ENCODE measurements around the gene GTPBP1.

Gene GTPBP1

DNA sequence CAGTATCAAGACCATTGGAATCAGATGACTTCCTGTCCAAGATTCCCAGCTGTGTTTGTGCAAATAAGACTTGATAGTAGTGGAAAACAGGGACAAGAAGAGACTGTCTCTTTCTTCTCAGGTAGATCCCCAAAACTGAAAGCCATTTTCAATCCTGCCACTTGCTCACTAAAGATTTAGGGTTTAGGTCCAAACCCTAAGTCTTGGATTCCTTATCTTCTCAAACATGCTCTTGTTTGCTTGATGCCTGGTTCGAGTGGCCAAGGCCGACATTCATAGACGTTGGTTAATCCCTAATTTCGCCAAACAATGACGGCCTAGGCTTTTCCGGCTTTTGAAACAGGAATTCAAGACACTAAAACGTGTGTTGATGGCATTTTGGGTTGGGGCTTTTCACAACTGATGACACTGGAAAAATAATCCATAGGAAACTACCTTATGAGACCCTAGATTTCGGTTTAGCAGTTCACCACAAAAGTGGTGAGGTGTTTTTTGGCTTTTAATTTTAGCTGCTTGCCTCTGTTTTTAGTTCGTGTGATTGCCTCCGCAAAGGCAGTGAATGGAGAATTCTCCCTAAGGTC, 1.0 kb upstream of the GTPBP1 start:
- no peak for DNase-seq

DNA sequence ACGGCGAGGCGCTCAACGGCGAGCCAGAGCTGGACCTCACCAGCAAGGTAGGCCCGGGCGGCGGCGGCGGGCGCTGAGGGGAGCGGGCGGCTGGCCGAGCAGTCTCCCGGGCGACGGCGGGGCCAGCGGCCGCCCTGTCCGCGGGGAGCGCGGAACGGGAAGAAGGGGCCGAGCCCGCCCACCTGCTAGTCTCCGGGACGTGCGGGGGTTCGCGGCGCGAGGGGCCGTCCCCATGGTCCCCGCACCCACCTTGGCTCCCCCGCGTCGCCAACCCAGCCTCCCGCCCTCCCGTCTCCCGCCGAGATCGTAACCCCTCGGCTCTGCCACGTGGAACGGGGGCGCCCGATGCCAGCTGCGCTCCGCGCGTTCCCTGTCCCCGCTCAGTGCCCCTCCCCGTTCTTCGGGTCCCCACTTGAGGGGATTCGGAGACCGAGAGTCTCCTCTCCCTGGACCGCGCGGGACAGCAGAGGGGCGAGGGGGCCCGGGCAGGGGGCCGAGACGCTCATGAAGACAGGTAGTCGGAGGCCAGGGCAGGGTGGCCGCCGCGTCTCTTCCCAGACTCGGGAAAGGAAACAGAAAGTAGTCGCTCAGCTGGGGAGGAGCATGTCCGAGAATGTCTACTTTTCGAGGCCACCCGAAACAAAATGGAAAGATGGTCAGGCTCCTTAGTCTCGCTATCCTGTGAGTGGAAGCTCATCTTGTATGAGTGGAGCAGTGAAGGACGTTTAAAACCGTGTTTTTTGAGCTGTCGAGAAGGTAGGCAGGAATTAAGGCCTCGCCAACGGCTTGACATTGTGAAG, 557 bp downstream of the GTPBP1 start:
- DNase-seq = no peak

DNA sequence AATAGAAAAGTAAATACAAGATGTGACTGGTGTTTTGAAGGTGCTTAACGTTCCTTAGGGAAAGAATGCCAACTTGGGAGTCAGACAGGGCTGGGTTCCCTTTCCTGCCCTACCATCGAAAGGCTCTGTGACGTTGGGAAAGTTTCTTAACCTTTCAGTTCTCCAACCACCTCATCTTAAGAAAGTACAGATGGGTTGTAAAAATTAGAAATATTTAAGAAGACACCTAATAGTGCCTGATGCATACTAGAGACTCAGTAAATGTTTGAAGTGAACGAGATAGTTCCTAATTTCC, 1.1 kb downstream of the GTPBP1 start:
- DNase-seq = no peak

- DNase-seq = no peak
Observed at GRCh38 chr22:38707346-38707745, 1.6 kb downstream of the GTPBP1 start.

GRCh38 chr22:38707984-38708383, 2.2 kb downstream of the GTPBP1 start:
- DNase-seq = no peak

- no peak for DNase-seq
Observed at GRCh38 chr22:38709306-38709705, 3.6 kb downstream of the GTPBP1 start.

DNA sequence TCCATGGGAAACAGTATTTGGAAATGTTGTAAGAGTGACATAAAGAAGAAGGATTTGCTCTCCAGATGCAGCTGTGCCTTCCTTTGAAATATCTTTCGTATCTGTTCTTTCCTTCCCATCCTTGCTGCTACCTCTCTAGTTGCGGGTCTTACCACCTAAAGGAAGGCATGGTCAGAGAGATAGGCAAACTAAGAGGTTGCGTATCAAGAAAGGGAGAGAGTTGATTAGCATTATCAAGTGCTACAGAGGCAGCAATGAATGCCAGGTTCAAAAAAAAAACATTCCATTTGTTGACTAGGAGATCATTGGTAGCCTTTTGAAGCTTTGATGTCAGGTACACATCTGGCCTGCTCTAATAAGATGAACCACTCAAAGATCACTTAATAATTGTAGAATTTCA, 4.6 kb downstream of the GTPBP1 start:
- no peak for DNase-seq

DNA sequence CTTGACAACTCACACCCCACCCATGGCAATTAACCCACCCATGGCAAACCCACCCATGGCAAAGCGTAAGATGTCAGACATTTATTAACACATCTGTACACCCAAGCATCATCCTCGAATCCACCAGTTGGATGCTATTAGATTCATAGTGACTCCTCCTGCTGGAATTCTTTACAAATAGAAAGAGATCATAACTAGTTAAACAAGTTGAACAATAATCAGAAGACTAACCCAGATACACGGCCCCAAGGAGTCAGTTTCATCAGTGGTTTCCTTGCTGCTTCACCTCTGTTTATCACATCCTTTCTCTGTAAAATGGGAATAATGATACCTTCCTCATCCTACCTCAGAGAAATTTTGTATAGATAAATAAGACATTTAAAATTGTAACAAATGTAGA, 5.1 kb downstream of the GTPBP1 start:
- no peak for DNase-seq

GRCh38 chr22:38712486-38713207, 6.9 kb downstream of the GTPBP1 start:
- no peak for DNase-seq

DNA sequence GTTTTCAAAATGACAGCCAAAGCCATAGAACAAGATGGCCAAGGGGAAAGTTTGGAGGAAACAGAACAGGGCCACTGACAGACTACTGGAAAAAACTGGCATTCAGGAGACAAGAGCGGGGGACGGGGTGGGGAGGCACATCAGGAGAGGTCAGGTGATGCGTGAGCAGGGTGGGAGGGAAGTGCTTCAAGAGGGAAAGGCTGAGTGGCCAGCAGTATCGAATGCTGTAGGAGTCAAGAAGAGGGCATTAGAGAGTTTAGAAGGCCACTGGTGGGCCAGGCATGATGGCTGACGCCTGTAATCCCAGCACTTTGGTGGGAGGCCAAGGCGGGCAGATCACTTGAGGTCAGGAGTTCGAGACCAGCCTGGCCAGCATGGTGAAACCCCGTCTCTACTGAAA, 8.2 kb downstream of the GTPBP1 start:
- DNase-seq = no peak

DNA sequence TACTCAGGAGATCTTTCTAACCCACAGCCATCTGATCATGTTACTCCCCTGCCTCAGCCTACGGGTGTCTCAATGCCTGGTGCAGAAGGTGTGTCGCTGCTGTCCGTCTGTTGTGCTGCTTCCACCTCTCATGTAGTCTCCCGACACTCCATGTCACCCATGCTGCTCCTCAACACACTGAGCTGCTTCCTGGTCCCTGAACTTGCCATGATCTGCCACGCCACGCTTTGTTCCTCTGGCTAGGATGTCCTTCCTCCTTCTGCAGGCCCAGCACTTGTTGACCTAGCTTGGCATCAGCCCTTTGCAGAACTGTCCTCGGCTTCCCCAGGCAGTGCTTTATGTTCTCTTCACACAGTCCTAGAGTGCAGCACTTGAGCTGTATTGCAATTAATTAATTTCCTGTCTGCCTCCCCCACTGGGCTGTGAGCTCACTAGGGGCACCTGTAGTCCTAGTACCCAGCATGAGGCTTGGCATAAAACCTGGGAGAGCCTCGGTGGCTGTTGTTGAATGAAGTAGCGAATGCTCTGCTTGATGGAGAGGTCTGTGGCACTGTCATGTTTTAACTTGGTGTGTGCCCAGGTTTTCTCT, 9.5 kb downstream of the GTPBP1 start:
- DNase-seq = no peak

DNA sequence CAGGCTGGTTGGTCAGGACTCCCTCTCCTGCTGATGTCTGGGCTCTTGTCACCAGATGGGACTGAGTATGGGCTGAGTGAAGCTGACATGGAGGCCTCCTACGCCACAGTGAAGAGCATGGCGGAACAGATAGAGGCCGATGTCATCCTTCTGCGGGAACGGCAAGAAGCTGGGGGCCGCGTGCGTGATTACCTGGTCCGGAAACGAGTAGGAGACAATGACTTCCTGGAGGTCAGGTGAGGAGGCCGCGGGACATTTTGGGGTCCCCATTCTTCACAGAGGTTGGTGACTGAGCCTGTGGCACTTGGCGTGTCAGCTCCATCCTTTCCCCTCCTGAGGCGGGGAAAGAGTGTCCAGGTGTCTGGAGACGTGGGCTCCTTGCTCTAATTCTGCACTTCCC, 10.1 kb downstream of the GTPBP1 start:
- no peak for DNase-seq

- no peak for DNase-seq
Observed at GRCh38 chr22:38716271-38716670, 10.5 kb downstream of the GTPBP1 start.

GRCh38 chr22:38716826-38717225, 11.1 kb downstream of the GTPBP1 start:
- no peak for DNase-seq

- DNase-seq = no peak
Observed at GRCh38 chr22:38717244-38717643, 11.5 kb downstream of the GTPBP1 start.

DNA sequence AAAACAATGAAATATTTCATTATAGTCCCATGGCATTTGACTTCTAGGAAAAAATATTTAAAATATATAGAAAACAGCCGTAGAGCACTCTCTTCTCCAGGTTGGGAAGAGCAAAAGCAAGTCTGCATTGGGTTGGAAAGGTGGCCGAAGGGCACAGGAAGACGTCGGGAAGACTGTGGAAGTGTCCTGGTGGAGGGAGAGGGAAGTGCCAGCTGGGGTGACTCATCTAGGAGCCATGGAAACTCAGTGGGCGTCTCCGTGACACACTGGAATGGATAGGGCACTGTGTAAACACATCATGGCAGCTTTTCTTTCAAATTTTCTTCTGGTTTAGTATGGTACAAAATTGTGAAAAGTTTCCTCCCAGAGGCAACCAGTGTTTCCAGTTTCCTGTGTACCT, 12.7 kb downstream of the GTPBP1 start:
- no peak for DNase-seq

GRCh38 chr22:38719196-38719595, 13.5 kb downstream of the GTPBP1 start:
- DNase-seq = no peak

DNA sequence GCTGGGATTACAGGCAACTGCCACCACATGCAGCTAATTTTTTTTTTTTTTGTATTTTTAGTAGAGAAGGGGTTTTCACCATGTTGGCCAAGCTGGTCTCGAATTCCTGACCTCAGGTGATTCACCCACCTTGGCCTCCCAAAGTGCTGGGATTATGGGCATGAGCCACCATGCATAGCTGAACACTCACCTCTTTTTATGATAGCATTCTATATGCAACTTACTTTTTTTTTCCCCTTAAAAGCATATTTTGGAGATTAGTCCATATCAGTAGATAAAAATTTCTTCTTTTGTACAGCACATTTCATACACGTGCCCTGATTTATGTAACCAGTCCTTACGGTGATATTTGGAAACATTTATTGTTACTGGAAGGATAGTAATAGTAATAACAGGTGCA, 14.6 kb downstream of the GTPBP1 start:
- DNase-seq = no peak

- DNase-seq = no peak
Observed at GRCh38 chr22:38721551-38721950, 15.8 kb downstream of the GTPBP1 start.

DNA sequence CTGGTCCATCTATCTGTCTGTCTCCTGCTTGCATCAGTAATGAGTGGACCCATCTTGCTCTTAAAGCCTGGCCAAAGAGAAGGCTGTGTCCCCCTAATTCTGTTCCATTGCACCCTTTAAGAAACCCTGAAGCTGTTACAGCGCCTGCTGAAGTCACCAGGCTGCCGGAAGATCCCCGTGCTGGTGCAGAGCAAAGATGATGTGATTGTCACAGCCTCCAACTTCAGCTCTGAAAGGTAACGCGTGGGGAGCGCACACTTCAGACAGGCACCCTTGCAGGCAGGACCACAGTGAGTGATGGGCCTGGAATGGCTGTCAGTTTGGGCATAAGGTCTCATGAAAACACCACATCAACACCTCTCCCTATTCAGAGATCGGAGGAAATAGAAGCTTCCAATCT, 18.4 kb downstream of the GTPBP1 start:
- no peak for DNase-seq

GRCh38 chr22:38724926-38725571, 19.3 kb downstream of the GTPBP1 start:
- no peak for DNase-seq

GRCh38 chr22:38725900-38726655, 20.3 kb downstream of the GTPBP1 start:
- DNase-seq = no peak

DNA sequence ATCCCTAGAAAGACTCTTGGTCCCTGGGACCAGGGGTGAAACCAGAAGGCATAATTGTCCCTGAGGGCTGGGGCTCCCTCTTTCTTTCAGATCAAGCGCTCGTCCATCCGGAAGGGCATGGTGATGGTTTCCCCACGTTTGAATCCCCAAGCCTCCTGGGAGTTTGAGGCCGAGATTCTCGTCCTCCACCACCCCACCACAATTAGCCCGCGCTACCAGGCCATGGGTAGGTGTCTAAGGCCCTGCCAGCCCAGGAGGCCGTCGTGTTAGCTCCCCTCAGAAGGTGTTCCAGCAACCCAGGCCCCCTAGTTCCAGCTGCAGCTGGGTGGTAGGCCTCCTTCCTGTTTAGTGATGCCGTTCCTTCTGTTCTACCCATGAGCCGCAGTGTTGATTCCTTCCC, 21.4 kb downstream of the GTPBP1 start:
- DNase-seq = no peak
